Measurements from ENCODE around the gene TBX19.

Gene TBX19

DNA sequence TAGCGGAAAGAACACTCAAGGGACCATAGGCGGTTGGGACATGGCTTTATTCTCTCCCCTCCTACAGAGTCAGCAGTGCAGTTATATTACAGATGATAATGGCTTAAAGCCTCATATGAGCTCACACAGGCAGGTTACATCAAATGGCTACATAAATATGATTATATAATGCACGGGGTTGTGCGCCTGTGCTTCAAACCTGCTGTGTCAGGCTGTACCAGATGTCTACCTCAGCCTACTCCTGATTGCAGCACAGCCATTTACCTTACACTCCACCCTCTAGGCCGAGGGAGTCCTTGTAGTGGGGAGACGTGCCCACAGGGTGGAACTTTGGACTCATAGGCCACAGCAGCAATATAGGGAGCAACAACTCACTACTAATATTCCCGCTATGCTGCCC, 16.4 kb upstream of the TBX19 start:
- H3K14ac ChIP-seq (ENCODE audit: low read length in 2 of 2): no peak overlapping the region
- H3K27me3 ChIP-seq (ENCODE audit: control insufficient read depth in 1 of 2, insufficient read depth in 1 of 2, low read length in 2 of 2): no peaks in the 10 kb centered on the region
- no peak overlapping the region for H3K27ac ChIP-seq (ENCODE audit: low read length, poor library complexity, severe bottlenecking)
- no peak overlapping the region for H3K4me2 ChIP-seq (ENCODE audit: low read length, poor library complexity, severe bottlenecking)
- H2BK12ac ChIP-seq (ENCODE audit: low read length in 2 of 2): no peak overlapping the region
- no peak overlapping the region for H2BK5ac ChIP-seq (ENCODE audit: low read depth, low read length, poor library complexity, severe bottlenecking)
- H3K4me1 ChIP-seq (ENCODE audit: control insufficient read depth, insufficient read depth, low read depth, low read length): peaks cover 1% of the 10 kb centered on the region
- no peak overlapping the region for H2BK15ac ChIP-seq (ENCODE audit: low read depth, poor library complexity, severe bottlenecking)
- peaks cover 55% of the 10 kb centered on the region for H3K79me1 ChIP-seq (replicated peaks; ENCODE audit: low read length, poor library complexity, severe bottlenecking)
- no peak overlapping the region for H3K9ac ChIP-seq (ENCODE audit: low read length)
- H4K8ac ChIP-seq (ENCODE audit: low read length): no peak overlapping the region
- H2AK5ac ChIP-seq (ENCODE audit: low read length, severe bottlenecking): no peak overlapping the region
- H3K4me3 ChIP-seq (ENCODE audit: insufficient read depth in 1 of 2, low read depth in 1 of 2, low read length in 2 of 2): no peak overlapping the region
- 87% methylated on average over 7 of the region's 7 CpGs for WGBS
- DNase-seq: no peak
- no peak overlapping the region for H2BK120ac ChIP-seq (ENCODE audit: low read depth, low read length)
- no peak overlapping the region for H2AFZ ChIP-seq (ENCODE audit: low read depth, low read length)
- peaks cover 14 to 38% of the 10 kb centered on the region in 2 experiments for H3K36me3 ChIP-seq (ENCODE audit: control insufficient read depth in 1 of 2, insufficient read depth in 2 of 2, low read depth in 1 of 2, low read length in 2 of 2)
- no peak overlapping the region for H4K91ac ChIP-seq (ENCODE audit: low read length)
- H3K4ac ChIP-seq (ENCODE audit: low read depth in 1 of 2, low read length in 2 of 2): no peak overlapping the region
- H3K18ac ChIP-seq (ENCODE audit: low read depth in 1 of 2, low read length in 2 of 2): no peak overlapping the region
- no peak overlapping the region for H3K23ac ChIP-seq (ENCODE audit: low read length in 2 of 2)
- no peaks in the 10 kb centered on the region for H3K9me3 ChIP-seq (ENCODE audit: control insufficient read depth, low read length)

DNA sequence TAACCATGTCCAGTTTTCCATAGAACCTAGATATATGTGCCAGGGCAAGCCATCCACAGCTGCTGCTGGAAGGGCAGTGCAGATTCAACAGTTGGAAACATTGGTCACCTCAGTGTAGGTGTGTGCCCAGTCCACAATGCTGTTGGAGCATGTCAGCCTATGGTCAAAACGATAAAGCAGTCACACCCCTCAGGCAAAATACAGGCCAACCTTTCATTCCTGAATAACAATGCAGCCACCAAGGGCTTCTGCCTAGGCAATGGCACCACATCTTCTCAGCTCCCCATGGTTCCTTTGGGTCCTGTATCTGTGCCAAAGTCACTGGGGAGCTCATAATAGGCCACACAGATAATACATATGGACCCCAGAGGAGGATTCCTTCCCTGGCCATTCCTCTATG, 15.1 kb upstream of the TBX19 start:
- Histone ChIP-seq H2BK15ac (ENCODE audit: low read depth, poor library complexity, severe bottlenecking) (no peak overlapping the region), H3K4me3 (ENCODE audit: insufficient read depth in 1 of 2, low read depth in 1 of 2, low read length in 2 of 2) (no peak overlapping the region), H3K4me2 (ENCODE audit: low read length, poor library complexity, severe bottlenecking) (no peak overlapping the region), H3K36me3 (ENCODE audit: control insufficient read depth in 1 of 2, insufficient read depth in 2 of 2, low read depth in 1 of 2, low read length in 2 of 2) (peaks cover 26 to 46% of the 10 kb centered on the region in 2 experiments), H4K91ac (ENCODE audit: low read length) (no peak overlapping the region), H4K8ac (ENCODE audit: low read length) (no peak overlapping the region), H3K27me3 (ENCODE audit: control insufficient read depth in 1 of 2, insufficient read depth in 1 of 2, low read length in 2 of 2) (no peaks in the 10 kb centered on the region), H3K9ac (ENCODE audit: low read length) (no peak overlapping the region), H3K23ac (ENCODE audit: low read length in 2 of 2) (no peak overlapping the region), H3K18ac (ENCODE audit: low read depth in 1 of 2, low read length in 2 of 2) (no peak overlapping the region), H2BK12ac (ENCODE audit: low read length in 2 of 2) (no peak overlapping the region), H2BK5ac (ENCODE audit: low read depth, low read length, poor library complexity, severe bottlenecking) (no peak overlapping the region), H3K14ac (ENCODE audit: low read length in 2 of 2) (no peak overlapping the region), H3K9me3 (ENCODE audit: control insufficient read depth, low read length) (no peaks in the 10 kb centered on the region), H3K4me1 (ENCODE audit: control insufficient read depth, insufficient read depth, low read depth, low read length) (peaks cover 1% of the 10 kb centered on the region), H2BK120ac (ENCODE audit: low read depth, low read length) (no peak overlapping the region), H2AK5ac (ENCODE audit: low read length, severe bottlenecking) (no peak overlapping the region), H3K4ac (ENCODE audit: low read depth in 1 of 2, low read length in 2 of 2) (no peak overlapping the region), H2AFZ (ENCODE audit: low read depth, low read length) (no peak overlapping the region), H3K79me1 (replicated peaks; ENCODE audit: low read length, poor library complexity, severe bottlenecking) (peaks cover 60% of the 10 kb centered on the region), H3K27ac (ENCODE audit: low read length, poor library complexity, severe bottlenecking) (no peak overlapping the region)
- 83% methylated on average over 1 of the region's 1 CpG for WGBS
- DNase-seq: no peak

GRCh38 chr1:168266644-168267186, 14.0 kb upstream of the TBX19 start:
- 95% methylated on average over 6 of the region's 6 CpGs for WGBS
- DNase-seq: no peak

GRCh38 chr1:168271636-168272035, 9.0 kb upstream of the TBX19 start:
- Histone ChIP-seq H4K91ac (ENCODE audit: low read length) (no peak overlapping the region), H3K4me1 (ENCODE audit: control insufficient read depth, insufficient read depth, low read depth, low read length) (no peaks in the 10 kb centered on the region), H3K27me3 (ENCODE audit: control insufficient read depth in 1 of 2, insufficient read depth in 1 of 2, low read length in 2 of 2) (no peaks in the 10 kb centered on the region), H4K8ac (ENCODE audit: low read length) (no peak overlapping the region), H3K18ac (ENCODE audit: low read depth in 1 of 2, low read length in 2 of 2) (no peak overlapping the region), H3K36me3 (ENCODE audit: control insufficient read depth in 1 of 2, insufficient read depth in 2 of 2, low read depth in 1 of 2, low read length in 2 of 2) (peaks cover 18 to 22% of the 10 kb centered on the region in 2 experiments), H3K4me2 (ENCODE audit: low read length, poor library complexity, severe bottlenecking) (no peak overlapping the region), H2BK12ac (ENCODE audit: low read length in 2 of 2) (no peak overlapping the region), H2AFZ (ENCODE audit: low read depth, low read length) (no peak overlapping the region), H2BK5ac (ENCODE audit: low read depth, low read length, poor library complexity, severe bottlenecking) (no peak overlapping the region), H3K9ac (ENCODE audit: low read length) (no peak overlapping the region), H2AK5ac (ENCODE audit: low read length, severe bottlenecking) (no peak overlapping the region), H3K14ac (ENCODE audit: low read length in 2 of 2) (no peak overlapping the region), H3K9me3 (ENCODE audit: control insufficient read depth, low read length) (peaks cover under 1% of the 10 kb centered on the region), H3K23ac (ENCODE audit: low read length in 2 of 2) (no peak overlapping the region), H3K79me1 (replicated peaks; ENCODE audit: low read length, poor library complexity, severe bottlenecking) (peaks cover 35% of the 10 kb centered on the region), H2BK15ac (ENCODE audit: low read depth, poor library complexity, severe bottlenecking) (no peak overlapping the region), H3K27ac (ENCODE audit: low read length, poor library complexity, severe bottlenecking) (no peak overlapping the region), H3K4me3 (ENCODE audit: insufficient read depth in 1 of 2, low read depth in 1 of 2, low read length in 2 of 2) (no peak overlapping the region), H2BK120ac (ENCODE audit: low read depth, low read length) (no peak overlapping the region), H3K4ac (ENCODE audit: low read depth in 1 of 2, low read length in 2 of 2) (no peak overlapping the region)
- WGBS: no CpG with 5 or more reads among the region's 1 CpG
- DNase-seq: no peak

More at GRCh38 chr1:168266644-168267186, 14.0 kb upstream of the TBX19 start:
- no peaks in the 10 kb centered on the region for H3K27me3 ChIP-seq (ENCODE audit: control insufficient read depth in 1 of 2, insufficient read depth in 1 of 2, low read length in 2 of 2)
- H2AK5ac ChIP-seq (ENCODE audit: low read length, severe bottlenecking): no peak overlapping the region
- H2BK15ac ChIP-seq (ENCODE audit: low read depth, poor library complexity, severe bottlenecking): no peak overlapping the region
- H2BK5ac ChIP-seq (ENCODE audit: low read depth, low read length, poor library complexity, severe bottlenecking): no peak overlapping the region
- no peak overlapping the region for H3K27ac ChIP-seq (ENCODE audit: low read length, poor library complexity, severe bottlenecking)
- H3K4me3 ChIP-seq (ENCODE audit: insufficient read depth in 1 of 2, low read depth in 1 of 2, low read length in 2 of 2): no peak overlapping the region
- no peak overlapping the region for H2BK12ac ChIP-seq (ENCODE audit: low read length in 2 of 2)
- no peak overlapping the region for H3K4ac ChIP-seq (ENCODE audit: low read depth in 1 of 2, low read length in 2 of 2)
- H3K18ac ChIP-seq (ENCODE audit: low read depth in 1 of 2, low read length in 2 of 2): no peak overlapping the region
- H3K14ac ChIP-seq (ENCODE audit: low read length in 2 of 2): no peak overlapping the region
- peaks cover 58% of the 10 kb centered on the region for H3K79me1 ChIP-seq (replicated peaks; ENCODE audit: low read length, poor library complexity, severe bottlenecking)
- no peak overlapping the region for H3K4me2 ChIP-seq (ENCODE audit: low read length, poor library complexity, severe bottlenecking)
- H4K91ac ChIP-seq (ENCODE audit: low read length): no peak overlapping the region
- peaks cover 28 to 46% of the 10 kb centered on the region in 2 experiments for H3K36me3 ChIP-seq (ENCODE audit: control insufficient read depth in 1 of 2, insufficient read depth in 2 of 2, low read depth in 1 of 2, low read length in 2 of 2)
- H3K4me1 ChIP-seq (ENCODE audit: control insufficient read depth, insufficient read depth, low read depth, low read length): peaks cover 1% of the 10 kb centered on the region
- no peak overlapping the region for H3K23ac ChIP-seq (ENCODE audit: low read length in 2 of 2)
- no peak overlapping the region for H2BK120ac ChIP-seq (ENCODE audit: low read depth, low read length)
- H4K8ac ChIP-seq (ENCODE audit: low read length): no peak overlapping the region
- H3K9ac ChIP-seq (ENCODE audit: low read length): no peak overlapping the region
- H2AFZ ChIP-seq (ENCODE audit: low read depth, low read length): no peak overlapping the region
- H3K9me3 ChIP-seq (ENCODE audit: control insufficient read depth, low read length): no peaks in the 10 kb centered on the region
